ENCODE data around the gene ARID1A.
"Not testable (repeated sequence)": the region's sequence is repeated elsewhere in the genome, so short reads cannot be mapped to it uniquely, and the experiment has no call there.

Gene ARID1A

DNA sequence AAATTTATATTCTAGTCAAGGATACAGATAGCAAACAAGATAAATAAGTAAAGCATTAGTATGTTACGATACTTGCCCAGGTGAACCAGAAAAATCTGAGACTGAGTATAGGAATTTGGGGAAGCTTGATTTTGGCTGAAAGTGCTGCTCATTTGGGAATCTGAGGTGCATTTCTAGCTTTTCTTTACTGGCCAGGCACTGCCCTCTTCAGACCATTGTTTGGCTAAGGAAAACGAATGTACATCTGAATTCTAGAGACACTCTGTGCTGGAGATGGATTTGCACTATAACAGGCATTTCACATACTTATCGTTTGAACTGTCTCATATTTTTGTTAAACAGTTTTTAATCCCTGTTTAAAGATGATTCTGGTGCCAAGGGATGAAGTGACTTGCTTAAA, 23.4 kb downstream of the ARID1A start:
- DNase-seq (ENCODE audit: low read depth), result no peak
- no peak overlapping the region for H3K4me3 ChIP-seq (ENCODE audit: control insufficient read depth, low read depth, low read length)
- TF ChIP-seq, protein P1, sequence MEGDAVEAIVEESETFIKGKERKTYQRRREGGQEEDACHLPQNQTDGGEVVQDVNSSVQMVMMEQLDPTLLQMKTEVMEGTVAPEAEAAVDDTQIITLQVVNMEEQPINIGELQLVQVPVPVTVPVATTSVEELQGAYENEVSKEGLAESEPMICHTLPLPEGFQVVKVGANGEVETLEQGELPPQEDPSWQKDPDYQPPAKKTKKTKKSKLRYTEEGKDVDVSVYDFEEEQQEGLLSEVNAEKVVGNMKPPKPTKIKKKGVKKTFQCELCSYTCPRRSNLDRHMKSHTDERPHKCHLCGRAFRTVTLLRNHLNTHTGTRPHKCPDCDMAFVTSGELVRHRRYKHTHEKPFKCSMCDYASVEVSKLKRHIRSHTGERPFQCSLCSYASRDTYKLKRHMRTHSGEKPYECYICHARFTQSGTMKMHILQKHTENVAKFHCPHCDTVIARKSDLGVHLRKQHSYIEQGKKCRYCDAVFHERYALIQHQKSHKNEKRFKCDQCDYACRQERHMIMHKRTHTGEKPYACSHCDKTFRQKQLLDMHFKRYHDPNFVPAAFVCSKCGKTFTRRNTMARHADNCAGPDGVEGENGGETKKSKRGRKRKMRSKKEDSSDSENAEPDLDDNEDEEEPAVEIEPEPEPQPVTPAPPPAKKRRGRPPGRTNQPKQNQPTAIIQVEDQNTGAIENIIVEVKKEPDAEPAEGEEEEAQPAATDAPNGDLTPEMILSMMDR (conservative IDR thresholded peaks at IDR 0.05; ENCODE audit: control insufficient read depth, insufficient read depth, low read depth, low read length), result no peak

DNA sequence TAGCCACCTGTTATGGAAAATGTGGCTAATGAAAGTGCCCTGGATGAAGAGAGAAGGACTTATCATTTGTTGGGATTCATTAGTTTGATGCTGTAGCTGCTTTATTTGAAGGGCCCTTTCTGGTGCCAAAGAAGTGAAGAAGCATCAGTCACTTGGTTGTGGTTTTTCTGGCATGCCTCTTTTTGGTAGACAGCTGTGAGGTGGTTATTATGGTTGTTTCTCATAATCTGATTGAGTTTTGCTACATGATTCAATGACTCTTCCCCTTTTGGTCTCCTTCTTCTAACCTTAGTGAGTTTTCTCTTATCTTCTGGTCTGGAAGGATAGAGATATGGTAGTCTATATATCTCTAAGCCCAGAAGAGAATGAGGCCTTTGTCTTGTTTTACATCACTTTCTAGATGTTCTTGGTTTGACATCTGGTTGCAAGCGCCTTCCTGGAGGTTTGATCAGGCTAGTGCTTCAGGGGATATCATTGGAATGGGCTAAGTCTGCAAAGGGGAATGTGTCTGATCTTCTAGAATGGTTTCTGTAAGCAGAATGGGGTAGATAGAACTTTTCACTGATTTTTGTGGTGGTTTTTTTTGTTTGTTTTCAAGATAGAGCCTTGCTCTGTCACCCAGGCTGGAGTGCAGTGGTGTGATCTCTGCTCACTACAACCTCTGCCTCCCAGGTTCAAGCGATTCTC, 26.0 kb downstream of the ARID1A start:
- H3K4me3 ChIP-seq (ENCODE audit: control insufficient read depth, low read depth, low read length), result no peak overlapping the region
- peak; percentile 40 for DNase-seq (ENCODE audit: low read depth)
- TF ChIP-seq, protein P1 (conservative IDR thresholded peaks at IDR 0.05; ENCODE audit: control insufficient read depth, insufficient read depth, low read depth, low read length), result no peak

GRCh38 chr1:26723013-26723991, 27.5 kb downstream of the ARID1A start:
- DNase-seq (ENCODE audit: low read depth), result peak; percentile 100
- no peak overlapping the region for H3K4me3 ChIP-seq (ENCODE audit: control insufficient read depth, low read depth, low read length)
- TF ChIP-seq, protein P1 (conservative IDR thresholded peaks at IDR 0.05; ENCODE audit: control insufficient read depth, insufficient read depth, low read depth, low read length), result no peak

DNA sequence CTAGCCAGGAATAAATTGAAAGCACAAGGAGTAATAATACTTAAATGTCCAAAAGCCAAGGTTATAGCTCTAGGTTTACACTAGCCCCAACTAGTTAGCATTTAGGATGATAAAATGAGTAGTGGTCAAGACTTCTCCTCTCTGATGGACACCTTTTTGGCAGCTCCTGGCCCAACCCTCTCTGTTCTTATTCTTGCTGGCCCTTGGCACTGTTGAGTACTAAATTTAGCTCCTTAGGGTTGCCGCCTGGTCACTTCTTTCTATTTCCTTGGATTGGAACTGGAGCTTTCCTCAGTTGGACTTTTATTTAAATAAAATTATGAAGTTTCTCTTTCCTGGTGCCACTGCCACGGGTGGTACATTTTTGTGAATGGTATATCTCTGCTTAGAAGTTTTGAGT, 28.3 kb downstream of the ARID1A start:
- no peak for DNase-seq (ENCODE audit: low read depth)
- TF ChIP-seq, protein P1 (conservative IDR thresholded peaks at IDR 0.05; ENCODE audit: control insufficient read depth, insufficient read depth, low read depth, low read length), result no peak
- no peak overlapping the region for H3K4me3 ChIP-seq (ENCODE audit: control insufficient read depth, low read depth, low read length)

DNA sequence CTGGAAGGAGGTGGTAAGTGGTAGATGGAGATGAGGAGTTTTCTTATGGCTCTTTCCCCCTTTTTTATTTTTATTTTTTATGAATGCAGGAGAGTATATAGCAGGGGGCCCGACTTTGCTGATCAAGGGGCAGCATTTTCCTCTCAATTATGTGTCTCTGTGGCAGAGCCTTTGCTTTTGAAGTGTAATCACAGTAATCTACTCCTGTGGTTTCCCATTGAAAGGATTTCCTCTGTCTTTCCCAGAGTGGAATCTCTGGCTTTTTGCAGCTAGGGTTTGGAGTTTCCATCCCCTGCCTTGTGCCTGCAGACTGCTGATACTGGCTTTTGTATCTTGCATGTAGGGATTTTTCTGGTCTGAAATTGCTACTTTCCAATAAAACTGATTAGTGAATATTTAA, 29.1 kb downstream of the ARID1A start:
- H3K4me3 ChIP-seq (ENCODE audit: control insufficient read depth, low read depth, low read length), result no peak overlapping the region
- DNase-seq (ENCODE audit: low read depth), result no peak
- TF ChIP-seq, protein P1 (conservative IDR thresholded peaks at IDR 0.05; ENCODE audit: control insufficient read depth, insufficient read depth, low read depth, low read length), result no peak

DNA sequence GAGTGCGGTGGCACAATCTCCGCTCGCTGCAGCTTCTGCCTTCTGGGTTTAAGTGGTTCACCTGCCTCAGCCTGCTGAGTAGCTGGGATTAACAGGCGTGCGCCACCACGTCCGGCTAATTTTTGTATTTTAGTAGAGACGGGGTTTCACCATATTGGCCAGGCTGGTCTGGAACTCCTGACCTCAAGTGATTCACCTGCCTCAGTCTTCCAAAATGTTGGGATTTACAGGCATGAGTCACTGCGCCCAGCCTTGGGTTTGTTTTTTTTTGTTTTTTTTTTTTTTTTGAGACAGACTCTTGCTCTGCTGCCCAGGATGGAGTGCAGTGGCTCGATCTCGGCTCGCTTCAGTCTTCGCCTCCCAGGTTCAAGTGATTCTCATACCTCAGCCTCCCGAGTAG, 30.1 kb downstream of the ARID1A start:
- DNase-seq (ENCODE audit: low read depth), result peak; percentile 77
- H3K4me3 ChIP-seq (ENCODE audit: control insufficient read depth, low read depth, low read length), result not testable (repeated sequence)

DNA sequence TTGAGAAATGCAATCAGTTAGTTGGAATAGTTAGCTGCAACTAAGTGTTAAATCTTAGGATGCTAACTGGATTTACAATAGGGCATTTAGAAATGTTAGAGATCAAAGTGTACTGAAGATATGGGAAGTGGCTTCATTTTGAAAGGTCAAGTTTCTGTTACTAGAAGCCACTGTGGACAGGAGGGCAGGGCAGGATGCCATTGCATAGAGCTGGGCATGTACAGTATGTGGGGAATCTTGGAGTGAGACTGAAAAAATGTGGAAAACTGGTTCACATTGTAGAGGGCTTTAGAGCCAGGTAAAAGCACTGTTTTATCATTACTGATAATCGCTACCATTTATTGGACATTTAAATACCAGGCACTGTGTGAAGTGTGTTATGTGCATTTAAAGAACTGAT, 31.0 kb downstream of the ARID1A start:
- TF ChIP-seq, protein P1 (conservative IDR thresholded peaks at IDR 0.05; ENCODE audit: control insufficient read depth, insufficient read depth, low read depth, low read length), result no peak
- no peak for DNase-seq (ENCODE audit: low read depth)
- no peak overlapping the region for H3K4me3 ChIP-seq (ENCODE audit: control insufficient read depth, low read depth, low read length)
